NCI-H82 (cell line): ENCODE results near the gene EDNRB.
A peak's percentile ranks its signal among the peaks of the same experiment; 100 is the strongest.
"Not testable (repeated sequence)": the region's sequence is repeated elsewhere in the genome, so short reads cannot be mapped to it uniquely, and the experiment has no call there.

Source experiments
- DNase-seq: peaks from one replicate; lab custom pipeline; 2025; lab: John Stamatoyannopoulos, UW

The EDNRB gene

GRCh38 chr13:77896536-77896935 is 22.1 kb downstream of the EDNRB start:
- no peak for DNase-seq

GRCh38 chr13:77894743-77895142 is 23.9 kb downstream of the EDNRB start:
- no peak for DNase-seq

GRCh38 chr13:77893066-77893465 is 25.6 kb downstream of the EDNRB start:
- DNase-seq: no peak

- DNase-seq: no peak
Measured at GRCh38 chr13:77892491-77892890, 26.1 kb downstream of the EDNRB start.

- DNase-seq: no peak
Measured at GRCh38 chr13:77891486-77891885, 27.1 kb downstream of the EDNRB start.

GRCh38 chr13:77891041-77891440 is 27.6 kb downstream of the EDNRB start:
- peak; percentile 11 for DNase-seq

GRCh38 chr13:77883328-77883727 is 35.3 kb downstream of the EDNRB start:
- no peak for DNase-seq

- DNase-seq: no peak
Measured at GRCh38 chr13:77878190-77878589, 40.4 kb downstream of the EDNRB start.

GRCh38 chr13:77876176-77876575 is 42.5 kb downstream of the EDNRB start:
- no peak for DNase-seq

- DNase-seq: no peak
Measured at GRCh38 chr13:77874406-77874805, 44.2 kb downstream of the EDNRB start.

GRCh38 chr13:77872995-77873394 is 45.6 kb downstream of the EDNRB start:
- no peak for DNase-seq

- DNase-seq: no peak
Measured at GRCh38 chr13:77871596-77871995, 47.0 kb downstream of the EDNRB start.

GRCh38 chr13:77868717-77869116 is 49.9 kb downstream of the EDNRB start:
- DNase-seq: no peak

- DNase-seq: no peak
Measured at GRCh38 chr13:77866971-77867370, 51.7 kb downstream of the EDNRB start.

GRCh38 chr13:77865622-77866021 is 53.0 kb downstream of the EDNRB start:
- DNase-seq: no peak

GRCh38 chr13:77863144-77863543 is 55.5 kb downstream of the EDNRB start:
- no peak for DNase-seq

GRCh38 chr13:77861741-77862140 is 56.9 kb downstream of the EDNRB start:
- no peak for DNase-seq

- DNase-seq: no peak
Measured at GRCh38 chr13:77860507-77860981, 58.1 kb downstream of the EDNRB start.

GRCh38 chr13:77859450-77859849 is 59.2 kb downstream of the EDNRB start:
- DNase-seq: no peak

GRCh38 chr13:77857531-77858209 is 61.0 kb downstream of the EDNRB start:
- DNase-seq: peak; percentile 43

- peak; percentile 83 for DNase-seq
Measured at GRCh38 chr13:77853703-77854102, 64.9 kb downstream of the EDNRB start.

- not testable (repeated sequence) for DNase-seq
Measured at GRCh38 chr13:77848050-77848449, 70.6 kb downstream of the EDNRB start.

GRCh38 chr13:77846173-77846572 is 72.5 kb downstream of the EDNRB start:
- DNase-seq: no peak
